HG03139 (cell line): ENCODE data around the gene GLB1L.
A peak's percentile ranks its signal among the peaks of the same experiment; 100 is the strongest.

ENCODE experiments used
- ATAC-seq: cut with Tn5 transposase; IDR thresholded peaks from one replicate; pipeline ENCODE4 v1.9.1; 2021; ENCODE audit not compliant: unreplicated experiment

Gene GLB1L

GRCh38 chr2:219253753-219254589 is 8.7 kb upstream of the GLB1L start, which contains the start of gene TUBA4A:
TSS of gene TUBA4A (minus strand) at chr2:219253918. CDS start at chr2:219253858, 60 bp downstream.
- ATAC-seq, result peak; percentile 53

- peak; percentile 5 for ATAC-seq
These were observed 7.9 kb upstream of the GLB1L start, which contains the start of gene TUBA4B for GRCh38 chr2:219252900-219253752. TSS of gene TUBA4B (plus strand) at chr2:219253243. CDS start at chr2:219253408, 165 bp downstream.

GRCh38 chr2:219252570-219252899 is 7.3 kb upstream of the GLB1L start:
- ATAC-seq, result no peak

GRCh38 chr2:219252084-219252483 is 6.8 kb upstream of the GLB1L start:
- no peak for ATAC-seq

- no peak for ATAC-seq
These were observed 6.4 kb upstream of the GLB1L start for GRCh38 chr2:219251656-219252055.

GRCh38 chr2:219250049-219250781 is 5.0 kb upstream of the GLB1L start:
- no peak for ATAC-seq

GRCh38 chr2:219249203-219249980 is 4.1 kb upstream of the GLB1L start:
- peak; percentile 38 for ATAC-seq

- no peak for ATAC-seq
These were observed 3.6 kb upstream of the GLB1L start for GRCh38 chr2:219248845-219249202.

- no peak for ATAC-seq
These were observed 2.7 kb upstream of the GLB1L start for GRCh38 chr2:219247678-219248642.

GRCh38 chr2:219246559-219246958 is 1.3 kb upstream of the GLB1L start:
- ATAC-seq, result no peak

- no peak for ATAC-seq
These were observed 621 bp upstream of the GLB1L start for GRCh38 chr2:219245899-219246230.

- no peak for ATAC-seq
These were observed 476 bp downstream of the GLB1L start for GRCh38 chr2:219244789-219245147.

- no peak for ATAC-seq
These were observed 1.9 kb downstream of the GLB1L start for GRCh38 chr2:219243291-219243761.

GRCh38 chr2:219234331-219234730 is 10.9 kb downstream of the GLB1L start:
- ATAC-seq, result no peak

- no peak for ATAC-seq
These were observed 15.1 kb downstream of the GLB1L start for GRCh38 chr2:219230059-219230540.

- peak; percentile 96 for ATAC-seq
These were observed 15.8 kb downstream of the GLB1L start, which contains the start of the genes ANKZF1 and ATG9A for GRCh38 chr2:219229305-219230058. TSS of gene ANKZF1 (plus strand) at chr2:219229806. CDS start at chr2:219230258, 452 bp downstream. TSS of gene ATG9A (minus strand) at chr2:219229636. CDS start at chr2:219228024, 1,612 bp downstream.

GRCh38 chr2:219228911-219229304 is 16.3 kb downstream of the GLB1L start:
- peak; percentile 8 for ATAC-seq
